Measurements from ENCODE around the gene THADA. TPM values are rescaled to one million over a fixed set of nuclear protein-coding genes. Genes with fewer than 3 reads are reported as not detected.

THADA gene
- total RNA-seq, 2 donors from 2014 or later: 39.5 to 46.3 TPM

DNA sequence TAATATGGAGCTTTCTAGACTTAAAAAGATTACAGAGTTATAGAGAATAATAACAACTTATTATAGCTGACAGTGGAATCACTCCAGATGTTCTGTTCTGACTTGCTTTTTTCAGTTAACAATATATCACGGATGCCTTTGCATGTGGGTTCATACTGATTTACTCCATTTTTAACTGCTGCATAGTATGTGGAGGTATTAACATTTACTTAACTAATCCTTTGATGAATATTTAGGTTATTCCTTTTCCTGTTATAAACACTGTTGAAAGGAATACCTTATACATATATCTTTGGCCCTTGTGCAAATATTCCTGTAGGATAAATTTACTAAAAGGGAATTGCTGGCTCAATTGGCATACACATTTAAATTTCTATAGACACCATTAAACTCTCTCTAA is 336.3 kb downstream of the THADA start:
- H3K27me3 Mint-ChIP-seq (ENCODE audit: low read depth): no peaks in the 10 kb centered on the region
- peaks cover 5% of the 10 kb centered on the region for H3K4me1 Mint-ChIP-seq (ENCODE audit: low read depth)
- no peaks in the 10 kb centered on the region for H3K36me3 Mint-ChIP-seq (ENCODE audit: insufficient read depth in 2 of 2)
- H3K27ac Mint-ChIP-seq: no peak overlapping the region
- H3K4me3 Mint-ChIP-seq: no peak overlapping the region
- no peak for ATAC-seq (replicated peaks in 1 of 2)
- no peaks in the 10 kb centered on the region for H3K9me3 Mint-ChIP-seq
- DNase-seq: no peak

DNA sequence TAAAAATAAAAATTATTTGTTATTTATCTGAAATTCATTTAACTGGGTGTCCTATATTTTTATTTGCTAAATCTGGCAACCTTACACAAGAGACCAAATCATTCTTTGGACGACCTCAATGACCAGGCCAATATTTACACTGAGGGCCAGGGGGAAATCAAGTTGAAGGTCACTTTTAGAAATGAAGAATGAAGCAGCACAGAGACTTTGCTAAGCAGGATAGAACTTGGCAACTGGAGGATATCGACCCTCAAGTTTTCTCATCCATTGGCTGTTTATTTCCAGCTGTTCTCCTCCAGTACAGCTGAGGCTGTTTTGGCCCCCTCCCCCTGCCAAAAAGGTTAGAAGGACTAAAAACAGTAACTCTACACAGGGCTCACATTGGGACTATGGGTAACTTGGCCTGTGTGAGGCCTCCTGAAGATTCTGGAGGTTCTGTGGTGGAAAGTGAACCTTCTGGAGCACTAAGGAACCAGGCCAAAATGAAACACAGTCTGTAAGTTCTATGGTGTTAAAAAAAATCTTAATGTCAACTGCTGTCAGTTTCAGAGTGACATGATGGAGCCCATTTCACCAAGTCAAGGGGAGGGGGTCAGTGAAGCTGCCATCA is 337.2 kb downstream of the THADA start:
- DNase-seq (no peak), ATAC-seq (replicated peaks in 1 of 2) (no peak)
- peaks cover 5% of the 10 kb centered on the region for H3K4me1 Mint-ChIP-seq (ENCODE audit: low read depth)
- H3K9me3 Mint-ChIP-seq: no peaks in the 10 kb centered on the region
- H3K36me3 Mint-ChIP-seq (ENCODE audit: insufficient read depth in 2 of 2): no peaks in the 10 kb centered on the region
- H3K4me3 Mint-ChIP-seq: no peak overlapping the region
- H3K27me3 Mint-ChIP-seq (ENCODE audit: low read depth): no peaks in the 10 kb centered on the region
- H3K27ac Mint-ChIP-seq: peak overlapping the region; percentile 68

DNA sequence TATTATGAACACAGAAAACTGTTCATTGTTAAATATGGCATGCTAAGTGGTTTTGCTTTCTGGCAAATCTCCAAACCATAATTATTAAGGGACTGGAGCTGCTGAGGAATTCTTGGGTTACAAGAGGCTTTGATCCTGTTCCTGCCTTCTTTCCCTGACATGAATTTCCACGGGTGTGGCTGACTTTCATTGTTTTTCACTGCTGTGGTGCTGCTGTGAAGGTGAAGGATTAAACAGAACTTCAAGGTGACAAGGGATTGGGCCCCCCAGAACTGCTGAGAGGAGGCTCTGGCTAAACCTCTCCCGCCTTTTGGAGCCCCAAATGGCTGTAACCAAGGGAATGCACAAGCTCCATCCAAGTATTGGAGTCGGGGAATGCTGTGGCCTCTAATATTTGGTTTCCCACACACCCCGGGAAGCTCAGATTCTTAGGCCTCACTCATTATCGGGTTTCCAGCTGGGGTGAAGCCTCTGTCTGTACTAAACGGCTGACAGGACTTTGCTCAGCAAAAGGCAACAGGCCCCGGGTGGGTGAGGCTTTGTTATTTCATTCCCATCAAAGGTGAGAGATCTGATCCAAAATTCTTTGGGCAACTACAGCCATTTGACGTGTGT is 340.4 kb downstream of the THADA start:
- no peak overlapping the region for H3K27ac Mint-ChIP-seq
- ATAC-seq (replicated peaks in 1 of 2) (no peak), DNase-seq (no peak)
- H3K9me3 Mint-ChIP-seq: no peaks in the 10 kb centered on the region
- no peak overlapping the region for H3K4me3 Mint-ChIP-seq
- no peaks in the 10 kb centered on the region for H3K4me1 Mint-ChIP-seq (ENCODE audit: low read depth)
- no peaks in the 10 kb centered on the region for H3K36me3 Mint-ChIP-seq (ENCODE audit: insufficient read depth in 2 of 2)
- H3K27me3 Mint-ChIP-seq (ENCODE audit: low read depth): no peaks in the 10 kb centered on the region

DNA sequence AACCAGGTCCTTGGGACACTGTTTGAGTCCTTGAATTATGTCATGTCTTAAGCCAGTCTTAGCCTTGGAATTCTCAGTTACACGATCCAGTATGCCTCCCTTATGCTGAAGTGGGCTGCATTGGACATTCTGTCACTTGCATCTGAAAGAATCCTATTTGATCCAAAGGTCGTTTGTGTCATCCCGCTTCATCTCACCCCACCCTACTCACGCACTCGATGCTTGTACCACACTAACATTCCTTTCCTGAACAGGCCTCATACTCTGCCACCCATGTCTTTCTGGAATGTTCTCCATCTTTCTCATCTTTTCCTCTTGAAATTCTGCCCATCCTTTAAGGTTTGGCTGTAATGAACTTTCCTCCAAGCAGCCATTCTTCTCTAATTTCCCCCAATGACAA is 341.5 kb downstream of the THADA start:
- ATAC-seq (replicated peaks in 1 of 2) (no peak), DNase-seq (no peak)
- Mint-ChIP-seq H3K9me3 (no peaks in the 10 kb centered on the region), H3K4me3 (no peak overlapping the region), H3K36me3 (ENCODE audit: insufficient read depth in 2 of 2) (no peaks in the 10 kb centered on the region), H3K27ac (no peak overlapping the region), H3K4me1 (ENCODE audit: low read depth) (no peaks in the 10 kb centered on the region), H3K27me3 (ENCODE audit: low read depth) (no peaks in the 10 kb centered on the region)

DNA sequence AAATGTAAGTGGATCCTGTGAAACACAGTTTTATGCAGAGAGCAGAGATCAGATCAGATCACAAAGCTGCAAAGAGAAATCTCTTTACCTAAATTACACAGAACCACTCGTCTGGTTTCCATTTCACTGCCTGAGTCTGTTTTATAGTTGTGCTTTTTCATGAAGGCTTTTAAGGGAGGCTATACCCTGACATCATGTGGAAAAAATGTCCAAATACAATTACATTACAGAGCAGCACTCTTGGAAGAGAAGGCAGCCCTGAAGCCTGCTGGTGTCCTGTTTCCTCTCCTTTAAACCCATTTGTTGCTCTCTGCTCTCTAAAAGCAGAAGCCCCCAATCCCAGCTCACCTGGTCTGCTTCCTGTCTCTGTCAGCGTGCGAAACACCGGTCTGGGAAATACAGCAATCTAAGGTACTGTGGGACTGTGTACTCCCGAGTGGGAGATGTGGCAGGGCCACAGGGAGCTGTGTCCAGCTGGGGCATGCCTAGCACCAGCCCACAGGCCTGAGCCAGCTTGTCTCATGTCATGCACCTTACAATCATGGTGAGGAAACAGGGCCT is 344.6 kb downstream of the THADA start:
- no peak overlapping the region for H3K4me3 Mint-ChIP-seq
- H3K9me3 Mint-ChIP-seq: no peaks in the 10 kb centered on the region
- ATAC-seq (replicated peaks in 1 of 2) (no peak), DNase-seq (no peak)
- H3K36me3 Mint-ChIP-seq (ENCODE audit: insufficient read depth in 2 of 2): peaks cover 0 to 3% of the 10 kb centered on the region in 2 donors
- H3K4me1 Mint-ChIP-seq (ENCODE audit: low read depth): no peaks in the 10 kb centered on the region
- no peak overlapping the region for H3K27ac Mint-ChIP-seq
- H3K27me3 Mint-ChIP-seq (ENCODE audit: low read depth): no peaks in the 10 kb centered on the region

DNA sequence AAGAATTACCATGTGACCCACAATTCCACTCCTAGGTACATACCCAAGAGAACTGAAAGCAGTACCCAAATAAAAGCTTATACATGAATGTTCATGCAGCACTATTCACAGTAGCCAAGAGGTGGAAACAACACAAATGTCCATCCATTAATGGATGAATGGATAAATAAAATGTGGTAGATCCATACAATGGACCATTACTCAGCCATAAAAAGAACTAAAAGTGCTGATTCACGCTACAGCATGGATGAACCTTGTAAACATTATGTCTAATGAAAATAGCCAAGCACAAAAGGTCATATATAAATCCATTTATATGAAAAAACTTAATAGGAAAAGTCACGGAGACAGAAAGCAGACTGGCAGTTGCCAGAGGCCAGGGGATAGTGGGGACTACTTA is 345.8 kb downstream of the THADA start:
- Mint-ChIP-seq H3K4me1 (ENCODE audit: low read depth) (no peaks in the 10 kb centered on the region), H3K9me3 (no peaks in the 10 kb centered on the region), H3K27ac (no peak overlapping the region), H3K36me3 (ENCODE audit: insufficient read depth in 2 of 2) (peaks cover 0 to 3% of the 10 kb centered on the region in 2 donors), H3K4me3 (no peak overlapping the region), H3K27me3 (ENCODE audit: low read depth) (no peaks in the 10 kb centered on the region)
- no peak for DNase-seq
- no peak for ATAC-seq (replicated peaks in 1 of 2)

DNA sequence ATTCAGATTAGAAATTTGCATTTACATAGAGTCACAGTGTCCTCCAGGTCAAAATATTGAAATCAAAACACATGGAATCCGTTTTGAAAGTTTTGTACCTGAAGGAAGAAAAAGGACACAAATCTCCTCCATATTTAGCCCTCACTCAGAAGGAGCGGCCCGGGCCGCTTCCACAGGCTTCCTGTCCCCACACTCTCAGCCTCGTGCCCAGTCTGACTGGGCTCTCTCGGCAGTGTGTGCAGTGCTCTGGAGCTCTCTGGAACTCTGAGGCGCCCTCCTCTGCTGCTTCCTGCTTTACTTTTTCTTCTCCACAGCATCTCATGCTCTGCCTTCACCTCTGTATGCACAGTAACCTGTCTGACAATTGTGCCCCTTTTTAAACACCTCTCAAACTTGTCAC is 347.2 kb downstream of the THADA start:
- Mint-ChIP-seq H3K4me3 (no peak overlapping the region), H3K36me3 (ENCODE audit: insufficient read depth in 2 of 2) (peaks cover 0 to 4% of the 10 kb centered on the region in 2 donors), H3K27me3 (ENCODE audit: low read depth) (no peaks in the 10 kb centered on the region), H3K27ac (no peak overlapping the region), H3K9me3 (no peaks in the 10 kb centered on the region), H3K4me1 (ENCODE audit: low read depth) (no peaks in the 10 kb centered on the region)
- DNase-seq: no peak
- ATAC-seq (replicated peaks in 1 of 2): no peak

DNA sequence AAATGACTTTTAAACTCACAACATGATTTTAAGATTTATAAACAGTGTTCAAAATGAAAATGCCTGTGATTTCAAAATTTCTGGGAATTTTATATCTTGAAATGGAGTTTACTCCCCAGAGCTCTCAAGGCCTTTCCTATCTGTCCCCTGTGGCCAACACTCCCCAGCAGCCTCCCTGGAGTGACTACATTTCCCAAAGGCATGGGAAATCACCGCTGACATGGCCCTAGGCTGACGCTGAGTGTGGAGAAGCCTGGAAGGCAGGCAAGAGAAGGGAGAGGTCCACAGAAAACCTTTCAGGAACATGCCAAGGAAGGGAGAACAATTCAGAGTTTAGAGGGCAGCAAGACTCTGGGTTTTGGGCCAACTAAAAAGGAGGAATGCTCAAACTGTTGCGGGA is 349.2 kb downstream of the THADA start:
- no peak overlapping the region for H3K4me3 Mint-ChIP-seq
- no peaks in the 10 kb centered on the region for H3K27me3 Mint-ChIP-seq (ENCODE audit: low read depth)
- peak overlapping the region; percentile 16 for H3K27ac Mint-ChIP-seq
- H3K36me3 Mint-ChIP-seq (ENCODE audit: insufficient read depth in 2 of 2): peaks cover 0 to 4% of the 10 kb centered on the region in 2 donors
- ATAC-seq (replicated peaks in 1 of 2): no peak
- no peaks in the 10 kb centered on the region for H3K9me3 Mint-ChIP-seq
- H3K4me1 Mint-ChIP-seq (ENCODE audit: low read depth): no peaks in the 10 kb centered on the region
- DNase-seq: no peak

DNA sequence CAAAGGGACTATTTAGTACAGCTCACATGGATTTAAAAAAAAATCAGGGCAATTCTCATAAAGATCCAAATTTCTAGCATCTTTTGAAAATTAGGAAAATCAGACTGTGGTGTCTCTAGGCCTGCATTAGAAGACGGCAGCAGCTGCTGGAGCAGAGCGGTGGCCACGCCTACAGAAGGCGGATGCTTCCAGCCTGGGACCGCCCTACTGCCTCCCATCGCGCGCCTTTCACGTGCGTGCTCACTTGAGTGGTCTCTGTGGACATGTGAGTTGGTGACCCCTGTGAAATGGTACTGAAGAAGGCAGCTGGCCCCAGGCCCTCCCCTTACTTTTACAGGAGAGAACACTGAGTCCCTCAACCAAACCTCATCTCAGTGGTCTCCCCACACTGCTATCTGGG is 354.3 kb downstream of the THADA start:
- H3K27ac Mint-ChIP-seq: no peak overlapping the region

DNA sequence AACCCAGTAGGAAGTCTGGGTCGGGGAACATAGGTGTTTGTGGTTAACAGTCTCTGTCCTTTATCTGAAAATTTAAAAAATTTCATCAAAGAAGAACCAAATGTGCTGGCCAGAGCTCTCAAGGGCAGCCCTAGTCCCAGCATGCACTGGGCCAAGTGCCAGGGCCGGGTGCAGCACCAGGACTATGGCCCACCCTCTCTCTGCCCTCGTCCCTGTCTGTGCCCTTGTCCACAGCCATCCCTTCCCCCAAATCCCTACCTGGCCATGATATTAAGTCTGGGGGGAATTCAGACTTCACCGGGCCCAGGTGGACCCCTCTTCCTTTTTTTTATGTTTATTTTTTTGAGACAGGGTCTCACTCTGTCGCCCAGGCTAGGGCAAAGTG is 355.1 kb downstream of the THADA start:
- Mint-ChIP-seq H3K4me1 (ENCODE audit: low read depth) (peaks cover 14% of the 10 kb centered on the region), H3K9me3 (no peaks in the 10 kb centered on the region), H3K4me3 (no peak overlapping the region), H3K27ac (peak overlapping the region; percentile 38), H3K27me3 (ENCODE audit: low read depth) (no peaks in the 10 kb centered on the region), H3K36me3 (ENCODE audit: insufficient read depth in 2 of 2) (peaks cover 0 to 1% of the 10 kb centered on the region in 2 donors)
- DNase-seq (no peak), ATAC-seq (replicated peaks in 1 of 2) (peak in 1 of 2 donors; percentile 23)

More for the DNA sequence above, 354.3 kb downstream of the THADA start:
- ATAC-seq (replicated peaks in 1 of 2): no peak
- Mint-ChIP-seq H3K4me1 (ENCODE audit: low read depth) (peaks cover 14% of the 10 kb centered on the region), H3K27me3 (ENCODE audit: low read depth) (no peaks in the 10 kb centered on the region), H3K36me3 (ENCODE audit: insufficient read depth in 2 of 2) (peaks cover 0 to 1% of the 10 kb centered on the region in 2 donors), H3K4me3 (no peak overlapping the region), H3K9me3 (no peaks in the 10 kb centered on the region)
- no peak for DNase-seq

DNA sequence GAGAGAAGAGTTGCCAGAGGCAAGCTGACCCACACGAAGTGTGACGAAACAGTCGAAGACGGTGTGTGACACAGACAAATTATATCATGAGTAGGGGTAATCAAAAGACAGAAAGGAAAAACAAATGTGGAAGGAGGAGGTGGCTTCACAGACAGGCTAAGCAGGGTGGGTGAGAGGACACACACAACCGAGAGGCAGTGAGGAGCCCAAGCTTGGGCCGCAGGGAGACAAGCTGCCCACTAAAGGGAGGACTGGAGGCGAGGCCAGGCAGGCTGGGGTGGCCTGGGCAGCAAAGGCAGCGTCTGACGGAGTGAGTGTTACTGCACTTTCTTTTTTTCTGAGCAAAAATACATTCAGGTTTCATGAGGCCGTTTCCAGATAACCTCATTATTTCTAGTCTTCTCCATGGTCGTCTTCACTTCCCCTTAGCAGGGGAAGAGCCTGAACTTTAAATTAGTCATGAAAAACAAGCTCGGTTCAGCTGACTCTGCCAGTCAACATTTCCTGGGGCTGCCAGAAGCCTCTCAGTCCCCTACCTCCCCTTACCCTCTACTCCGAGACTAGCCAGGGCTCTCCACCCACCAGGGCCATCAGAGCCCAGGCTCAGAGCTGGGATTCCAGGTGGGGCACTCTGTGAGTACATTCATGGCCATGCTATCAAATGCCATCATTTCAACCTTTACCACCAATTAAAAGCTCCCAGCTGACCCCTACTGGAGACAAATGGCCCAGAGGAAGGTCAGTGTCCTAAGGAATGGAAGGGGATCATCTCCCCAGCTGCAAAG is 355.7 kb downstream of the THADA start:
- peaks cover 14% of the 10 kb centered on the region for H3K4me1 Mint-ChIP-seq (ENCODE audit: low read depth)
- ATAC-seq (replicated peaks in 1 of 2) (peak in 1 of 2 donors; percentile 13), DNase-seq (no peak)
- H3K4me3 Mint-ChIP-seq: no peak overlapping the region
- H3K27me3 Mint-ChIP-seq (ENCODE audit: low read depth): no peaks in the 10 kb centered on the region
- no peak overlapping the region for H3K27ac Mint-ChIP-seq
- H3K36me3 Mint-ChIP-seq (ENCODE audit: insufficient read depth in 2 of 2): peaks cover 0 to 1% of the 10 kb centered on the region in 2 donors
- no peaks in the 10 kb centered on the region for H3K9me3 Mint-ChIP-seq

DNA sequence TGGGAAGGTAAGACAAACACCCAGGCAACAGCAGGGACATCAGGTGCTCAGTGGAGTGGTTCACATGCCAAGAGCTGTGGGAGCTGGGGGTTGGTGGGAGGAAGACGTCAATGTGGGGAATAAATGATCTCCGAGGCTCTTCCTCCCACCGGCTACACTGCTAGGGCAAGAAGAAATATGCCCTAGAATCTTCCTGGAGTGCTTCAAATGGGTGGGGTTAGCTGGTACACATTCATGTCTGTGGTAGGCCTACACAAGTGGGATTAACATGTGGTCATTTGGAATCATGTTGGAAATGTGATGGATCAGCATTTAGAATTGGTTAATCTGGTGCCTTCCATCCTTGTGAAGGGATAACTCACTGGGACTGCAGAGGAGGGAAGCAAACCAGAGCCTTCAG is 357.0 kb downstream of the THADA start:
- ATAC-seq (replicated peaks in 1 of 2) (no peak), DNase-seq (no peak)
- Mint-ChIP-seq H3K4me1 (ENCODE audit: low read depth) (peaks cover 14% of the 10 kb centered on the region), H3K4me3 (no peak overlapping the region), H3K27ac (no peak overlapping the region), H3K27me3 (ENCODE audit: low read depth) (no peaks in the 10 kb centered on the region), H3K9me3 (no peaks in the 10 kb centered on the region), H3K36me3 (ENCODE audit: insufficient read depth in 2 of 2) (no peaks in the 10 kb centered on the region)

DNA sequence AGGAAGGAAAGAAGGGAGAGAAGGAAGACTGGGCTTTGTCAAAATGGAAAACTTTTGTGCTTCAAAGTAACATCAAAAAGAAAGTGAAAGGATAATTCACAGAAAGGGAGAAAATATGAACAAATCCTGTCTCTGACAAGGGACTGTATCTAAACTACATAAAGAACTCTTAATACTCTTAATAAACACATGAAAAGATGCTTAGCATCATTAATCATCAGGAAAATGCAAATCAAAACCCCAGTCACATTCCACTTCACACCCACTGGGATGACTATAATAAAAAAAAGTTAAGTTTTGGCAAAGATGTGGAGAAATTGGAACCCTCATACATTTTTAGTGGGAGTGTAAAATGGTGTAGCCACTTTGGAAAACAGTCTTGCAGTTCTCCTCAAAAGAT is 357.7 kb downstream of the THADA start:
- H3K4me3 Mint-ChIP-seq: no peak overlapping the region
- peaks cover 14% of the 10 kb centered on the region for H3K4me1 Mint-ChIP-seq (ENCODE audit: low read depth)
- H3K9me3 Mint-ChIP-seq: no peaks in the 10 kb centered on the region
- ATAC-seq (replicated peaks in 1 of 2) (no peak), DNase-seq (no peak)
- peak overlapping the region; percentile 70 for H3K27ac Mint-ChIP-seq
- H3K27me3 Mint-ChIP-seq (ENCODE audit: low read depth): no peaks in the 10 kb centered on the region
- no peaks in the 10 kb centered on the region for H3K36me3 Mint-ChIP-seq (ENCODE audit: insufficient read depth in 2 of 2)

All from activated T-cell treated with anti-CD3 and anti-CD28 coated beads, Interleukin-2, amount 50 U/mL, for 72 hours (primary cell).